ENCODE results near the gene TMEM97.
A peak's percentile ranks its signal among the peaks of the same experiment; 100 is the strongest.

The TMEM97 gene

GRCh38 chr17:28370035-28370743 lies 51.2 kb downstream of the TMEM97 start, which contains the start of gene VTN:
TSS of gene VTN (minus strand) at chr17:28370307. CDS start at chr17:28370203, 104 bp downstream.
- Histone ChIP-seq H3K4me1 (ENCODE audit: insufficient read depth, low read length, severe bottlenecking) (peaks cover 15% of the 10 kb centered on the region), H3K36me3 (ENCODE audit: insufficient read depth, low read length) (no peaks in the 10 kb centered on the region), H3K79me2 (ENCODE audit: insufficient read depth, low read length) (no peaks in the 10 kb centered on the region), H3K9ac (ENCODE audit: low read length) (no peak within 1 kb of the TSS), H2AFZ (ENCODE audit: low read length) (no peak within 1 kb of the TSS), H3K9me2 (ENCODE audit: low read depth, low read length) (no peaks in the 10 kb centered on the region), H4K20me1 (ENCODE audit: insufficient read depth, low read length) (no peaks in the 10 kb centered on the region), H3K9me3 (ENCODE audit: low read length) (no peaks in the 10 kb centered on the region), H3F3A (ENCODE audit: insufficient read depth, low read length) (no peaks in the 10 kb centered on the region; the same call in 1 of the 2 replicates), H3K4me2 (ENCODE audit: low read length) (peak within 1 kb of the TSS; percentile 69), H3K4me3 (ENCODE audit: low read depth, low read length, poor library complexity, severe bottlenecking) (peak within 1 kb of the TSS; percentile 59), H3K27me3 (ENCODE audit: insufficient read depth, low read length) (peaks cover 4% of the 10 kb centered on the region; the same call in 1 of the 2 replicates), H3K27ac (ENCODE audit: low read depth, low read length, poor library complexity, severe bottlenecking) (no peak within 1 kb of the TSS)
- TF ChIP-seq CTCF (IDR thresholded peaks at IDR 0.05; ENCODE audit: low read length) (no peak), EZH2 (IDR thresholded peaks at IDR 0.05; ENCODE audit: borderline replicate concordance, low read length) (no peak)

GRCh38 chr17:28370744-28371103 lies 51.7 kb downstream of the TMEM97 start:
- peak overlapping the region; percentile 59 for H3K4me3 ChIP-seq (ENCODE audit: low read depth, low read length, poor library complexity, severe bottlenecking)
- H3K27me3 ChIP-seq (ENCODE audit: insufficient read depth, low read length), result peaks cover 4% of the 10 kb centered on the region; the same call in 1 of the 2 replicates
- H4K20me1 ChIP-seq (ENCODE audit: insufficient read depth, low read length), result no peaks in the 10 kb centered on the region
- H3K79me2 ChIP-seq (ENCODE audit: insufficient read depth, low read length), result no peaks in the 10 kb centered on the region
- no peak for TF ChIP-seq EZH2 (IDR thresholded peaks at IDR 0.05; ENCODE audit: borderline replicate concordance, low read length)
- H3K36me3 ChIP-seq (ENCODE audit: insufficient read depth, low read length), result no peaks in the 10 kb centered on the region
- peaks cover 15% of the 10 kb centered on the region for H3K4me1 ChIP-seq (ENCODE audit: insufficient read depth, low read length, severe bottlenecking)
- no peaks in the 10 kb centered on the region; the same call in 1 of the 2 replicates for H3F3A ChIP-seq (ENCODE audit: insufficient read depth, low read length)
- H3K27ac ChIP-seq (ENCODE audit: low read depth, low read length, poor library complexity, severe bottlenecking), result no peak overlapping the region
- no peaks in the 10 kb centered on the region for H3K9me2 ChIP-seq (ENCODE audit: low read depth, low read length)
- H3K9me3 ChIP-seq (ENCODE audit: low read length), result no peaks in the 10 kb centered on the region
- H3K9ac ChIP-seq (ENCODE audit: low read length), result no peak overlapping the region
- no peak overlapping the region for H2AFZ ChIP-seq (ENCODE audit: low read length)
- peak overlapping the region; percentile 69; the same call in 1 of the 2 replicates for H3K4me2 ChIP-seq (ENCODE audit: low read length)

DNA sequence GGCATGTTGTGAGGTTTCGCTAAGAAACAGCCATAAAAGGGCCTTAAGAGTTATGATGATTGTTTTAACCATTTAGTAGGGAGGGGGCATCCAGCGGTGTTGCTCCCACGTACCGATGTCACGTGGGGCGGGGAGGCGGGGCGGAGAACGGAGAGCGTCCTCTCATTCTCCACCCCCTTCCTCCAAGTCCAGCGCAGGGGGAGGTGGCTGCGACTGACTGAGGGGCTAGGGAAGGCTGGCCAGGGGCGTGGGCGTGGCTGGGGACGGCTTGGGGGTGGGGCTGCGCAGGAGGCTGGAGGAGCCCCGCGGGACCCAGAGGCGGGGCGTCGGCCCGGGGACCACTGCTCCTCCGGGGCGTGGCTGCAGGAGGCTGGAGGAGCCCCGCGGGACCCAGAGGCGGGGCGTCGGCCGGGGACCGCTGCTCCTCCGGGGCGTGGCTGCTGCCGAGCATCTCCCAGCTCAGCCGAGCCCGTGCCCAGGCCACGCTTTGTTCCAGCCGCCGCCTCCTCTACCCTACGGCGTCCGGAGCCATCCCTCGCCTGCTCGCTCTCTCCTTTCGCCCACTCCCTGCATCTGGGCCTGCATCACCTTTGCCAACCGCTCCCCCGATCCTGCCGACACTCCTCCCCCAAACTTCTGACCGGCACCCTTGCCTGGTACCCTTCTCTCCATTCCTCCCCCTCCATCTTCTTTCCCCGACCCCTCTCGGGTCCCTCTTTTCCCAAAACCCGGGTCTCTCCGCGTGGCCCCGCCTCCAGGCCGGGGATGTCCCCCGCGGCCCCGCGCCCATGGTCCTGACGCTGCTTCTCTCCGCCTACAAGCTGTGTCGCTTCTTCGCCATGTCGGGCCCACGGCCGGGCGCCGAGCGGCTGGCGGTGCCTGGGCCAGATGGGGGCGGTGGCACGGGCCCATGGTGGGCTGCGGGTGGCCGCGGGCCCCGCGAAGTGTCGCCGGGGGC lies 52.5 kb downstream of the TMEM97 start, which contains the start of gene SARM1:
SARM1 (plus strand) TSS at position 450 of the 958 bp plus-strand sequence; CDS start at position 789, 339 bp downstream.
- H2AFZ ChIP-seq (ENCODE audit: low read length), result no peak within 1 kb of the TSS
- no peaks in the 10 kb centered on the region; the same call in 1 of the 2 replicates for H3F3A ChIP-seq (ENCODE audit: insufficient read depth, low read length)
- peak within 1 kb of the TSS; percentile 69 for H3K4me2 ChIP-seq (ENCODE audit: low read length)
- H3K4me3 ChIP-seq (ENCODE audit: low read depth, low read length, poor library complexity, severe bottlenecking), result peak within 1 kb of the TSS; percentile 59
- no peaks in the 10 kb centered on the region for H3K36me3 ChIP-seq (ENCODE audit: insufficient read depth, low read length)
- no peaks in the 10 kb centered on the region for H3K9me2 ChIP-seq (ENCODE audit: low read depth, low read length)
- H3K79me2 ChIP-seq (ENCODE audit: insufficient read depth, low read length), result no peaks in the 10 kb centered on the region
- H3K9me3 ChIP-seq (ENCODE audit: low read length), result no peaks in the 10 kb centered on the region
- TF ChIP-seq EZH2 (IDR thresholded peaks at IDR 0.05; ENCODE audit: borderline replicate concordance, low read length) (no peak), CTCF (IDR thresholded peaks at IDR 0.05; ENCODE audit: low read length) (no peak)
- peak within 1 kb of the TSS; percentile 13; the same call in 1 of the 2 replicates for H3K9ac ChIP-seq (ENCODE audit: low read length)
- H4K20me1 ChIP-seq (ENCODE audit: insufficient read depth, low read length), result no peaks in the 10 kb centered on the region
- H3K27me3 ChIP-seq (ENCODE audit: insufficient read depth, low read length), result peaks cover 4% of the 10 kb centered on the region; the same call in 1 of the 2 replicates
- H3K4me1 ChIP-seq (ENCODE audit: insufficient read depth, low read length, severe bottlenecking), result peaks cover 15% of the 10 kb centered on the region
- H3K27ac ChIP-seq (ENCODE audit: low read depth, low read length, poor library complexity, severe bottlenecking), result no peak within 1 kb of the TSS

Measured in OCI-LY1 (cell line).